Ramos (cell line): ENCODE data around the gene NT5C2.

Experiments used
- in situ Hi-C: fragments of 300-500 bp; cut with MboI; formaldehyde crosslinking; loops from one replicate; pipeline ENCODE4 v1.14.3; 2022; ENCODE audit warnings: low sequenced_read_pairs; ENCODE audit not compliant: unreplicated experiment

The NT5C2 gene

GRCh38 chr10:103098240-103098639 is 94.8 kb downstream of the NT5C2 start:
- in situ Hi-C loops, result no loop called here

- in situ Hi-C loops, result no loop called here
Observed at GRCh38 chr10:103096130-103096529, 96.9 kb downstream of the NT5C2 start.

GRCh38 chr10:103095005-103095404 is 98.1 kb downstream of the NT5C2 start:
- in situ Hi-C loops, result no loop called here

GRCh38 chr10:103090911-103091310 is 102.2 kb downstream of the NT5C2 start:
- in situ Hi-C loops, result no loop called here

GRCh38 chr10:103089493-103089892 is 103.6 kb downstream of the NT5C2 start:
- in situ Hi-C loops, result no loop called here

- in situ Hi-C loops, result no loop called here
Observed at GRCh38 chr10:103086799-103087198, 106.3 kb downstream of the NT5C2 start.

GRCh38 chr10:103086261-103086660 is 106.8 kb downstream of the NT5C2 start:
- in situ Hi-C loops, result no loop called here

- in situ Hi-C loops, result no loop called here
Observed at GRCh38 chr10:103083977-103084320, 109.1 kb downstream of the NT5C2 start.

GRCh38 chr10:103083266-103083976 is 109.7 kb downstream of the NT5C2 start:
- in situ Hi-C loops, result no loop called here

GRCh38 chr10:103082683-103083082 is 110.4 kb downstream of the NT5C2 start:
- in situ Hi-C loops, result no loop called here

- in situ Hi-C loops, result no loop called here
Observed at GRCh38 chr10:103080891-103081581, 112.0 kb downstream of the NT5C2 start.

GRCh38 chr10:103079946-103080345 is 113.1 kb downstream of the NT5C2 start:
- in situ Hi-C loops, result loop anchor here (10.0 kb wide), 2 partner anchors 165 to 245 kb away; partner anchors contain the start of genes CYP17A1 and RPEL1

- in situ Hi-C loops, result loop anchor here (10.0 kb wide), 2 partner anchors 166 to 244 kb away; partner anchors contain the start of genes CYP17A1 and RPEL1
Observed at GRCh38 chr10:103079100-103079499, 114.0 kb downstream of the NT5C2 start.

- in situ Hi-C loops, result loop anchor here (10.0 kb wide), 2 partner anchors 166 to 244 kb away; partner anchors contain the start of genes CYP17A1 and RPEL1
Observed at GRCh38 chr10:103078676-103079075, 114.4 kb downstream of the NT5C2 start.

- in situ Hi-C loops, result loop anchor here (10.0 kb wide), 2 partner anchors 167 to 243 kb away; partner anchors contain the start of genes CYP17A1 and RPEL1
Observed at GRCh38 chr10:103078309-103078615, 114.8 kb downstream of the NT5C2 start.

- in situ Hi-C loops, result loop anchor here (10.0 kb wide), 2 partner anchors 167 to 243 kb away; partner anchors contain the start of genes CYP17A1 and RPEL1
Observed at GRCh38 chr10:103077491-103078308, 115.4 kb downstream of the NT5C2 start.

GRCh38 chr10:103077020-103077419 is 116.1 kb downstream of the NT5C2 start:
- in situ Hi-C loops, result loop anchor here (10.0 kb wide), 2 partner anchors 168 to 242 kb away; partner anchors contain the start of genes CYP17A1 and RPEL1

- in situ Hi-C loops, result loop anchor here (10.0 kb wide), 2 partner anchors 172 to 238 kb away; partner anchors contain the start of genes CYP17A1 and RPEL1
Observed at GRCh38 chr10:103072891-103073290, 120.2 kb downstream of the NT5C2 start.

- in situ Hi-C loops, result loop anchor here (10.0 kb wide), 2 partner anchors 173 to 237 kb away; partner anchors contain the start of genes CYP17A1 and RPEL1
Observed at GRCh38 chr10:103072276-103072675, 120.8 kb downstream of the NT5C2 start.
